Measurements from ENCODE around the gene ZBTB20. TPM values are rescaled to one million over a fixed set of nuclear protein-coding genes. Genes with fewer than 3 reads are reported as not detected.
"Not testable (repeated sequence)": the region's sequence is repeated elsewhere in the genome, so short reads cannot be mapped to it uniquely, and the experiment has no call there.

Gene ZBTB20
- polyA plus RNA-seq, 1 donor from 2014 or later, result 42.6 TPM

DNA sequence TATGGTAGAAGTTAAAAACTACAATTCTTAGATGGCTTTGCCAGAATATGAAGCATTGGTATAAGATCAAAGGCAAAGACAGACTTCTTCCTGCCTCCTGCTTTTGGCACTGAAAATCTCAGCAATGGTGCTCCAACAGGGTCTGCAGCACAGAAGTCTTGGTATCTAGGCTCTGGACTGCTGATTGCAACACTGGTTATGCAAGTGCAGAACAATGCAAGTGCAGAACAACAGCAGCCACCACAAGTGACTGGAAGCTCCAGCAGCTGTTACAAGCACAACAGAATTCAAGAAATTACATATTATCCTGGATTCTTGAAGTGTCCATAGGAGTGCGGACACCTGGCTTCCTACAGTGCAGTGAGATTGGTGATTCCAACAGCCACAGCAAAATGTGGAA lies 33.7 kb downstream of the ZBTB20 start:
- peaks cover 4 to 25% (median 12%) of the 10 kb centered on the region in 3 donors for H3K4me1 Mint-ChIP-seq
- H3K36me3 Mint-ChIP-seq, result peaks cover 5% of the 10 kb centered on the region
- H3K4me3 Mint-ChIP-seq, result no peak overlapping the region
- no peaks in the 10 kb centered on the region for H3K27me3 Mint-ChIP-seq
- H3K27ac Mint-ChIP-seq, result no peak overlapping the region
- no peaks in the 10 kb centered on the region for H3K9me3 Mint-ChIP-seq

DNA sequence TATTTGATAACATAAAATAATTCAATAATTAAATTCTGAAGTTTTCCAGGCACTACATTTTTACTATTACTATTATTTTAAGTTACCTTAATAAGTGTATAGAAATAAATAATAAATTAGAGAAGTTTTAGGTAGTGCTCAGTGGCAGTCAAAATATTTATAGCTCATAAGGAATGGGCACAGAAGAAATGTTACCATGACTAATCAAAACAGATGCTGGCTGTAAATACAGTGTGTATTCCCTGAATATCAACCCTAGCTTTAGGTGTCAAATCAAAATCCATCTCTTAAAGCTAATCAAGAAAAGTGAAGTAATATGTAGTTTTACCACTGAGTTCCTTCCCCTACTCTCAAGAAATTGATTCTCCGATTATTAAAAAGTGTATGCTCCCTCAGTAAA lies 35.5 kb downstream of the ZBTB20 start:
- H3K4me3 Mint-ChIP-seq, result no peak overlapping the region
- peaks cover 16% of the 10 kb centered on the region for H3K36me3 Mint-ChIP-seq
- H3K9me3 Mint-ChIP-seq, result peaks cover 0 to 3% (median 0%) of the 10 kb centered on the region in 3 donors
- H3K27me3 Mint-ChIP-seq, result no peaks in the 10 kb centered on the region
- H3K27ac Mint-ChIP-seq, result no peak overlapping the region
- peaks cover 9 to 25% (median 9%) of the 10 kb centered on the region in 3 donors for H3K4me1 Mint-ChIP-seq

DNA sequence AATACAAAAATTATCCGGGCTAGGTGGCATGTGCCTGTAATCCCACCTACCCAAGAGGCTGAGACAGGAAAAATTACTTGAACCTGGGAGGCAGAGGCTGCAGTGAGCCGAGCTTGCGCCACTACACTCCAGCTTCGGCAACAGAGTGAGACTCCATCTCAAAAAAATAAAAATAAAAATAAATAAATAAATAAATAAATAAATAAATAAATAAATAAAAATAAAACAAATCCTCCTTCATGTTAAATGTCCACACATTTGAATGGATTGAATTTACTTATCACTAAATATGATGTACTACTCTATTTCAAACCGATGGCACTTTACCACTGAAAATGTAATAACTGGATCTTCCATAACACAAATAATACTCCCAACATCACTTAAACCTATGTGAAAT lies 36.3 kb downstream of the ZBTB20 start:
- Mint-ChIP-seq H3K4me1 (peaks cover 7 to 21% (median 9%) of the 10 kb centered on the region in 3 donors), H3K4me3 (no peak overlapping the region), H3K9me3 (peaks cover 0 to 3% (median 0%) of the 10 kb centered on the region in 3 donors), H3K27me3 (no peaks in the 10 kb centered on the region), H3K36me3 (peaks cover 16% of the 10 kb centered on the region), H3K27ac (no peak overlapping the region)

DNA sequence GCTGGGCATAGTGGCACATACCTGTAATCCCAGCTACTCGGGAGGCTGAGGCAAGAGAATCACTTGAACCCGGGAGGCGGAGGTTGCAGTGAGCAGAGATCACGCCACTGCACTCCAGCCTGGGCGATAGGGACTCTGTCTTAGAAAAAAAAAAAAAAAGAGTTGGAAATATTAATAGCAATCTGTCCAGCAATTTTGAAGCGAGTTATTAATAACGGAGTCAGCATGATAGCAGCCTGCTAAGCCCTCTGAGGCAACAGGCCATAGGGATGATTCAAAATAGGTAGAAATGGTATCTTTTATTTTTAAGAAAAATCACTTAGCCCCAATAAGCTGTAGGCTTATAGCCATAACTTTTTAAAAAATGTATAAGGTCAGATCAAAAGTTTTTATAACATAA lies 37.0 kb downstream of the ZBTB20 start:
- Mint-ChIP-seq H3K4me1 (peaks cover 7 to 21% (median 9%) of the 10 kb centered on the region in 3 donors), H3K36me3 (peaks cover 16% of the 10 kb centered on the region)
- not testable (repeated sequence) for H3K27ac Mint-ChIP-seq, H3K4me3 Mint-ChIP-seq, H3K9me3 Mint-ChIP-seq, H3K27me3 Mint-ChIP-seq

DNA sequence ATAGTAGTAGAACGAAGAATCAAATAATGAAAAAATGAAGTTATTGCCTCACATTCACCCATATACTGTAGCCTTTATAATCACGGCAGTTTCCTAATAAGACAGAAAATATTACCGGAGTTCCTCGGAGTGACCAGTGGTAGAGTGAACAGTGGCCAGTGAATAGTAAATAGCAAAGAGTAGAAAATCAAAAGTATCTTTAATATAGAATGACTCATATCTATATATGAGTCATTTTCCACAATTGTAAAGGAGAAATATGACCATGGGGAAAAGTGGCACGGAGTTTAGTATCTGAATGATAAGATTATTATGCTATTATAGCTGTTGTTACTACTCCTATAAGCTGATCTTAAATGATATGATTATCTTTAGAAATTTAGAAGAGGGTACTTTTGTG lies 38.5 kb downstream of the ZBTB20 start:
- H3K27me3 Mint-ChIP-seq, result no peaks in the 10 kb centered on the region
- peaks cover 2 to 12% (median 6%) of the 10 kb centered on the region in 3 donors for H3K9me3 Mint-ChIP-seq
- no peak overlapping the region for H3K27ac Mint-ChIP-seq
- peaks cover 7 to 24% (median 14%) of the 10 kb centered on the region in 3 donors for H3K4me1 Mint-ChIP-seq
- H3K4me3 Mint-ChIP-seq, result no peak overlapping the region
- peaks cover 20% of the 10 kb centered on the region for H3K36me3 Mint-ChIP-seq

DNA sequence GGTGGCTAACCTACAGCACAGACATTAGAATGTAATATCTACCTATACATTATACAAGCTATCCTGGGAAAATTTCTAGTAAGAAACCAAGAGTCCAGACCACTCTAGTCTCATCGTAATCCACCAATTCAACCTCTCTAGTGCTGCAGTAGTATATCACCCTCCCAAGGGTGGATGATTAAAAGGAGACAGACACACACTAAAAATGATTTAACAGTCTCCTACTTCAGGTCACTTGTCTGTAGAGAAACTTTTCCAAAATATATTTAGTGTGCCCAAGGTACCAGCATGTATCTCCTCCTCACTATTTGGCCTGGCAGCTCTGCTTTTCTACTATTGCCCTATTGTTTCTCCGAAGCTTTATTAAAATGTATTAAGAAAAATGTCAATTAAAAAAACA lies 45.0 kb downstream of the ZBTB20 start:
- Mint-ChIP-seq H3K27me3 (no peaks in the 10 kb centered on the region), H3K4me1 (peaks cover 25 to 32% (median 31%) of the 10 kb centered on the region in 3 donors), H3K9me3 (peaks cover 2 to 9% (median 6%) of the 10 kb centered on the region in 3 donors), H3K36me3 (peaks cover 12% of the 10 kb centered on the region), H3K27ac (no peak overlapping the region), H3K4me3 (no peak overlapping the region)

DNA sequence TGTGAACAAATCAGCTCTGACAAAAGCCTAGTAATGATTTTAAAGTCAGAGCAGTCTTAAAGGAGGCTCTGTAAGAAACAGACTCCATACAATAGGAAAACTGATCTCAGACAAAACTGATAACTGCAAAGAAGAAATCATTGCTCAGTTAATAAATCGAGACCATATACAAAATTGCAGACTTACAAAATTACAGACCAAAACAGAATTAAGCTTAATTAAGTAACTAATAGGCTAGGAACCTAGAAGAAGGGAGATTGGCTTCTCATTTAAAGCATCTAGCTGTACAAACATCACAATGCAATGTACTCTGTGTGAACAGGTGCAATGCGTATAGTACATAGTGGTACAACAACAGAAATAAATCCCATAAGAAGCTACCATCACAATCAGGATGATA lies 46.3 kb downstream of the ZBTB20 start:
- Mint-ChIP-seq H3K27ac (no peak overlapping the region), H3K4me1 (peaks cover 26 to 32% (median 31%) of the 10 kb centered on the region in 3 donors)

DNA sequence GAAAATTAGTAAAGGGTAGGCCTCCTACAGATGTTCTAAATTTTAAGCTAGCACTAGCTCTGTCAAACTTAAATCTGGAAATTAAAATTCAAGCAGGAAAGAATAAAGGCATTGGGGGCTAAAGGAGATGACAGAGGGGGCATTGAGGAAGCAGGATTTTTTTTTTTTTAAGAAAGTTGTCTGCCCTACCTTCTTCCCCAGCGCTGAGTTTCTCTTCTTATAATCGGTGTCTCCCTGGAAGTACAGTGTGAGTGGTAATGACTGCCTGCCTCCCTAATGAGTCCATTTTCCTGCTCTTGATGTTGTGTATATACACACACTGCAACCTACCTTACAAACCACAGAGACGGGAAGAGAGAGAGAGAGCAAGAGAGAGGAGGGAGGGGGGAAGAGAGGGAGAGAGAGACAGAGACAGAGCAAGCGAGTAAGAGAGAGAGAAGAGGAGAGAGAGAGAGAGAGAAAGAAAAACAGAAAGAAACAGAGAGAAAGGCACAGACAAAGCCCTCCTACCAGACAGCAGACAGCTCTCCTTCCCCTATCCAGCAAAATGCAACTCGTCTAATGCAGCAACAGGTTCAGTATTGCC lies 47.0 kb downstream of the ZBTB20 start:
- Mint-ChIP-seq H3K4me1 (peaks cover 26 to 34% (median 31%) of the 10 kb centered on the region in 3 donors), H3K27ac (peak overlapping the region in 1 of 3 donors; percentile 59), H3K4me3 (peak overlapping the region; percentile 8 to 92 (median 72)), H3K27me3 (no peaks in the 10 kb centered on the region), H3K36me3 (peaks cover 12% of the 10 kb centered on the region), H3K9me3 (peaks cover 2 to 9% (median 6%) of the 10 kb centered on the region in 3 donors)

More for the DNA sequence above, 46.3 kb downstream of the ZBTB20 start:
- peaks cover 2 to 9% (median 6%) of the 10 kb centered on the region in 3 donors for H3K9me3 Mint-ChIP-seq
- no peaks in the 10 kb centered on the region for H3K27me3 Mint-ChIP-seq
- peaks cover 12% of the 10 kb centered on the region for H3K36me3 Mint-ChIP-seq
- peak overlapping the region in 2 of 4 donors; percentile 75 to 92 for H3K4me3 Mint-ChIP-seq

DNA sequence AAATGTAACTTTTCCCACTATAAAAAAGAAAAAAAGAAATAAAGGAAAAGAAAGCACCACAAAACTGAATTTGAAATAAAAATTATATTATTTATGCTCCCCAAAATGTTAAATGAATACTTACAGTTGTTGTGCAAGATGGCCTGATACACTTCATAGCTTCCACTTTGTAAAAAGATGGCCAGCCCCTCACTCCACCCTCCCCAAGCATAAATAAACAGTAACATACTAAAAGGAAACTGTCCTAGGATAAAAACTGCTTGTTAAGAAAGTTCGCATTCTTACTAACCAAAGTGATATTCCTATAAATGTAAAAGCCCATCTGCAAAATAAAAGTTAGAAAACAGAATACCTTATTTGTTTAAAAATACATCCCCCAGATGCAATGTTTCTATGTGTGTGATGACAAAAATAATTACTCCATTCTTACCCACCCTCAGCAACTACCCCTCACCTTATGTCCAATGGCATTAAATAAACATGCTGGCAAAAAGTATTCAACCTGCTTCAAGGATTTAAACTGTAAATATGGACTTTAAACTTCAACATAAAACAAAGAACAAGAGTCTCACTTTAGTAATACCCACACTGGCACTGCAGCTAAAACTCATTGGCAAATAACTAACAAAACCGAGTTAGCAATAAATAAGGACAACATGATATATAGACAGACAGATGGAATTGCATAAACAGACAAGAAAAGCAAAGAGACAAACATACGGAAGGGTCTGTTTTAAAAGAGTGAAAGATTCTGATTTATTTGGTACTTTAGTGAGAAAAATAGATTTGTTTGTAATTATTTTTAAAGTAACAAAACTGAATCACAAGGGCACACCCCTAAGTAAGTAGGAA lies 47.7 kb downstream of the ZBTB20 start:
- peak overlapping the region in 3 of 4 donors; percentile 68 to 92 (median 75) for H3K4me3 Mint-ChIP-seq
- H3K36me3 Mint-ChIP-seq, result peaks cover 12% of the 10 kb centered on the region
- peaks cover 26 to 33% (median 31%) of the 10 kb centered on the region in 3 donors for H3K4me1 Mint-ChIP-seq
- no peak overlapping the region for H3K27ac Mint-ChIP-seq
- no peaks in the 10 kb centered on the region for H3K27me3 Mint-ChIP-seq
- peaks cover 0 to 7% (median 2%) of the 10 kb centered on the region in 3 donors for H3K9me3 Mint-ChIP-seq

DNA sequence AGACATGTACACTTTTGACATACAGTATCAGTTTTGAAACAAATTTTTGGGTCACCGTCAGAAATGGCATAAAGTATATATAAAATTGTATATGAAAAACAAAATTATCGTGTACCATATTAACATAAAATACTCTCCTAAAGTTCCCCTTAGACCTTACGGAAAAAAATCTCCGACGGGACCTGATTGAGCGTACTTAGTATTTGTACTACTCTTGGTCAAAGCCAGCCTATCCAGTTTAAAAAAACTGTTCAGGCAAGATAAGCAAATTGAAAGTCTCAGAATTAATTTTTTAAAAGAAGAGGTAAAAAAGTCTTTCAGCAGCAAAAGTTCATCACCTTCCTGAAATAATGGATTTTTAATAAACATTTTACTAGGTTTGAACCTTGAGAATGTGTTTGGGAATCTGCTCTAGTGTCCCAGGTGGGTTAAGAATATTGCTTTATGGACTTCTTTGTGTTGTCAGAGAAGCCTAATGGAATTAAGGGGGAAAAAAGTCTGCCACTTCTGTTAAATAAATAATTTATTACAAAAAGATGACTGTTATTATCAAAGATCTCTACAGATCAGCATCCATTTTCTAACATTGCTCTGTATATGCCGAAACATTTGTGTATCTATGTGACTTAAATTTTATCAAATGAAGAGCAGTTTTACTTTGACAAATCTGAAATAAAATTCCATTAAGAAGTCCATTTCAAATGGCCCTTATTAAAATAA lies 48.6 kb downstream of the ZBTB20 start:
- H3K27ac Mint-ChIP-seq, result no peak overlapping the region
- peaks cover 26 to 31% (median 28%) of the 10 kb centered on the region in 3 donors for H3K4me1 Mint-ChIP-seq
- no peaks in the 10 kb centered on the region for H3K27me3 Mint-ChIP-seq
- no peaks in the 10 kb centered on the region for H3K9me3 Mint-ChIP-seq
- peaks cover 7% of the 10 kb centered on the region for H3K36me3 Mint-ChIP-seq
- H3K4me3 Mint-ChIP-seq, result no peak overlapping the region

DNA sequence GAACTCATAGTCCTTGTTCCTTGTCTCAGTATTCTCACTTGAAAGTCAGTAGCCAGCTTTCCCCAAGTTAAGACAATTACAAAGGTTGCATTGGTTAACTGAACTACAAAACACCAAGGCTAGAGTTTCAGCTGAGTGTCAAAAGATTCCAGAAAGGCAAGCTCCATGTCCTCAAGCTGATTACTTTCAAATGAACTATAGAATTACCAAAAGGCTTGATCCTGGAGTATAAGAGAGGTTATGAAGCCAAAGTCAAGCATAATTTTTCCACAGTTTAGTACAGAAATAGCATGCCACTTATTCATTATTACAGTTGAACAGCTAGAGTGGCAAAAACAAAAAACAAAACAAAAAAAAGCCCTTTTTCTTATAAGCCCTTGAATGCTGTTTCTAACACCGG lies 51.9 kb downstream of the ZBTB20 start:
- Mint-ChIP-seq H3K4me3 (no peak overlapping the region), H3K9me3 (no peaks in the 10 kb centered on the region), H3K27me3 (no peaks in the 10 kb centered on the region), H3K4me1 (peaks cover 19 to 24% (median 20%) of the 10 kb centered on the region in 3 donors), H3K36me3 (no peaks in the 10 kb centered on the region), H3K27ac (no peak overlapping the region)

DNA sequence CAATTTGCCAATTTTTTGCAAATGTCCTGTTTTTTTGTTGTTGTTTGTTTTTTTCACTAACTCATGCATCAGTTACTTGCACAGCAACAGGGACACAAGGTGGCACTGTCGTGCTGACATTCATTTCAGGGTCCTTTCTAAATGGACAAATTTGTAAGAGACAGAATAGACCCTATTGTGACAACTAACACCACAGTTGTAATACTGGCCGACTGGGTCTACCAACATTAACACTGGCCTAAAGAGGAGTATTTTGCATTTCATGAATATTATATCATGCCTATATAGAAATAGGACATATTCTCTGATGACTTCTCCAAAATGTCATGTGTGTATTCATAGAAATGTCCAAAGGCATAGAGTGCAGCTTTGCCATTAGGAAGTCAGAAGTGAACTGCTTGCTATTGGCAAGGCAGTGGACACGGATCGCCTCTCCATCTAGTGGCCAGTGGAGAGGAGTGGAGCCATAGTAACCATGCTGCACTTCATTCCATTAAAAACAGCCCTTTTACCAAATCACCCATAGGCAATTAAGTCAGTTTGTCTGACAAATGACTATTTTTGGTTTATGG lies 54.8 kb downstream of the ZBTB20 start:
- H3K27ac Mint-ChIP-seq, result no peak overlapping the region

DNA sequence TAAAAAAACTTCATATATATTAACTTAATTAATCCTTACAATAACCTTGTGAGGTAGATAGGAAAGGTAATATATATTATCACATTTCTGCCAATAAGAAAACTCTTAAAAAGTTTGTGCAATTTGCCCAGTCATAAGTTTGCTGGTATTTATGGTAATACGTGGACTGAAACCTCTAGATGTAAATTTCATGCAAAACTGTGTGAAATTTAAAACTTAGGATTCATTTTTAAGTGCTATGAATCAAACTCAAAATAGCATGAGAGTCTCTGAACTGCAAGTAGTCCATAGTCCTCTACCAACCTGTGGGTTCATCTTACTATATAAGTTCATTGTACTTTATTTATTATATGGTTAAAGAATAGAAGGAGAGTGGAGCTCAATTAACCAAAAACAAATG lies 56.4 kb downstream of the ZBTB20 start:
- Mint-ChIP-seq H3K9me3 (no peaks in the 10 kb centered on the region), H3K4me1 (peaks cover 9 to 19% (median 11%) of the 10 kb centered on the region in 3 donors), H3K27ac (no peak overlapping the region), H3K27me3 (no peaks in the 10 kb centered on the region), H3K36me3 (no peaks in the 10 kb centered on the region), H3K4me3 (no peak overlapping the region)

More for the DNA sequence above, 54.8 kb downstream of the ZBTB20 start:
- Mint-ChIP-seq H3K4me1 (peaks cover 9 to 14% (median 10%) of the 10 kb centered on the region in 3 donors), H3K9me3 (no peaks in the 10 kb centered on the region), H3K27me3 (no peaks in the 10 kb centered on the region), H3K36me3 (no peaks in the 10 kb centered on the region), H3K4me3 (peak overlapping the region in 1 of 4 donors; percentile 8)

DNA sequence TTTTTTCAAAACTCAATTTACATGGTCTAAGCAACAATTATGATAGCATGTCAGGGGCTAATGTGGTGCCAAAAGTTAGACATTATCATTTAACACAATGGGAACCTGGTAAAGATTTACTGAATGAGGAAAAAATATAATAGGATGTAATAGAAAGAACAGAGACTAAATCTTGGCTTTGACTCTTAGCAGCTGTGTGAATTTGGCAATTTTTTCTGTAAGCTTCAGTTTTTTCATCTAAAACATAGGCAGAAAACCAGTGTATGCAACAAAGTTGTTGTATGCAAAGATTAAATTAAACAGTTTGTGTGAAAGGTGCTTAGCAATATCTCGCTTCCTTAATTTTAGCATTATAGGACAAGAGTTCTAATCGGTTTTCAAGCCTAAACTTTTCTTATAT lies 57.6 kb downstream of the ZBTB20 start:
- Mint-ChIP-seq H3K36me3 (no peaks in the 10 kb centered on the region), H3K4me1 (peaks cover 9 to 28% (median 17%) of the 10 kb centered on the region in 3 donors), H3K27ac (no peak overlapping the region), H3K27me3 (no peaks in the 10 kb centered on the region), H3K9me3 (no peaks in the 10 kb centered on the region), H3K4me3 (no peak overlapping the region)

Measured in IgD-negative memory B cell (primary cell).